Measurements from ENCODE around the gene NUBPL.
"Not testable (repeated sequence)": the region's sequence is repeated elsewhere in the genome, so short reads cannot be mapped to it uniquely, and the experiment has no call there.

NUBPL gene

DNA sequence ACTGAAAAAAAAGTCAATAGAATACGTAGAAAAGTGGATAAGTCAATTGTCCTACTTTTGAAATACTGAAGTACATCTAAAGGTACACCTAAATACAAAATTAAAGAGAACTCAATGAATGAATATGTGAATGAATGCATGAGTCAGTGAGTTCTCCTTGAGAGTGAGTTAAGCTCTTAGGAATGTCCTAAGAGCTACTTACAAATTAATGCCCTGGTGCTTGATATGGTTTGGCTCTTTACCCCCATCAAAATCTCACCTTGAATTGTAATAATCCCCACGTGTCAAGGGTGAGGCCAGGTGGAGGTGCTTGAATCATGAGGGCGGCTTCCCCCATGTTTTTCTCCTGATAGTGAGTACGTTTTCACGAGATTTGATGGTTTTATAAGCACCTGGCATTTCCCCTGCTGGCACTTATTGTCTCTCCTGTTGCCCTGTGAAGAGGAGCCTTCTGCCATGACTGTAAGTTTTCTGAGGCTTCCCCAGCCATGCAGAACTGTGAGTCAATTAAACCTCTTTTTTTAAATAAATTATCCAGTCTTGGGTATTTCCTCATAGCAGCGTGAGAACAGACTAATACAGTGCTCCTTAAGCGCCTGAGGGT, 323.7 kb downstream of the NUBPL start:
- no peak for DNase-seq

DNA sequence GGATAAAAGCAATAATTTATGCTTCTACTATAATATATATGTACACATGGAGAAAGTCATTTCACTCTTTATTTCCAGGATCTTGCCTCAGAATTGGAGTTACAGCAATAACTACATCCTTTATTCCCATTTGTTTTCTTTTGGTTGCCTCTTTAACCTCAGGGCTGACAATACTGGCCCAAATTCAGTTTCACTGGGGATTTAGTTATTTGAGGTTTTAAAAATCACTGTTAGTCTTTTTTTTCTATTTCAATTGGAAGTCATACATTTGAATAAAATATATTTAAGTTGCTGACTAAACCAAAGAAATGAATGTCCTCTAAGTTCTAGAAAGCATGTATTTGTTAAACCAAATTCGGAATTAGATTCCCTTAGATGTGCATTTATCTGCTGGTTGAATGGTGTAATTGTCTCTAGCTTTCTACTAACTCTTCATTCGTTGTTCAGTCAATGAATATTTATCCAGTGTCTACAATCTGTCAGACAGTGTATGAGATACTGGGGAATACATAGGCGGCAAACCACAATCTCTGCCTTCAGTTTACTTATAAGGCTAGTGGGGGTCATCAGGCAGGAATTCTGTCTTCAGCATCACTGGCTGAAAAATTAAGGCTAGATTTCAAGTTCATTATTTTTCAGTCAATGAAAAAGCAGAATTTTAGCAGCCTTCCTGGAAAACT, 325.1 kb downstream of the NUBPL start:
- no peak for DNase-seq

DNA sequence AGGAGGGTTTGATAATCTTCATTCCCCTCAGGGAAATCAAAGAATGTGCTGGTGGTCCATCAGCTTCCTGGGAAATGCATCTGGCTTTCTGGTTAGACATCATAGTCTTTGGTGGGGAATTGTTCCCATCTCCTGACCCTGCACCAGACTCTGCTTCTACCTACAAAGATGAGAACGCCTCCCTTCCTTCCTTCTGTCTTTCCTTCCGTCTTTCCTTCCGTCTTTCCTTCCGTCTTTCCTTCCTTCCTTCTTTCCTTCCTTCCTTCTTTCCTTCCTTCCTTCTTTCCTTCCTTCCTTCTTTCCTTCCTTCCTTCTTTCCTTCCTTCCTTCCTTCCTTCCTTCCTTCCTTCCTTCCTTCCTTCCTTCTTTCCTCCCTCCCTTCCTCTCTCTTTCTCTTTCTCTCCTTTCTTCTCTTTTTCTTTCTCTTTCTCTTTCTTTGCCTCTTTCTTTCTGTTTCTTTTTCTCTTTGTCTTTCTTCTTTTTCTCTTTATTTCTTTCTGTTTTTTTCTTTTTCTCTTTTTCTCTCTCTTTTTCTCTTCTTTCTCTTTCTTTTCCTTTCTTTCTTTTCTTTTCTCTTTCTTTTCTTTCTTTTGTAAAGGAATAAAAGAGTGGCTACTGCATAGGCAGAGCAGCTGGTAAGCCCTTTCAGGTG, 326.9 kb downstream of the NUBPL start:
- no peak for DNase-seq

DNA sequence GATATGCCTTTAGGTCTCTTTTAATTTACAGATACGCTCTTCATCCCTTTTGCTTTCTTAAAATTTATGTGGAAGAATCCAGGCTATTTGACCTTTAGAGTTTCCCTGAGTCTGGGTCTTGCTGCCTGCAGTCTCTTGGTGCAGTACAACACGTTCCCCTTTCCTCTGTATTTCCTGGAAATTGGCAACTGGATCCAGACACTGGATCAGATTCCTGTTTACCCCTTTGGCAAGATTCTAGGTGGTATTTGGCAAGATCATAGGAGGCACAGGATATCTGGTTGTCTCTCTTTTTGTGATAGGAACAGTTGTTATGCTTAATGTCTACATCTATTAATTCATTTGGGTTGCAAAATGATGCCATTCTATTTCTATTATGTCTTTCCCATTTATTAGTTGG, 328.1 kb downstream of the NUBPL start:
- no peak for DNase-seq

DNA sequence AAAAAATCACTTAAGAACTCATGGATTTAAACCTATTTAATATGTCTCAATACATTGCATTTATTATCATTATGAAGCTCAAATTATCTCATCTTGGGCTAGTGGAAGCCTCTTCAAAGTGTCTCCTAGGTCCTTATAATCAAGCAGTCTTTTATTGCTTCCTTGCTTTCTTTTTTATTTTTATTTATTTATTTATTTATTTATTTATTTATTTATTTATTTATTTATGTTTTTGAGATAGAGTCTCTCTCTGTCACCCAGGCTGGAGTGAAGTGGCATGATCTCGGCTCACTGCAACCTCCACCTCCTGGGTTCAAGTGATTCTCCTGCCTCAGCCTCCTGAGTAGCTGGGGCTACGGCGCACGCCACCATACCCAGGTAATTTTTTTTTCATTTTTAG, 329.0 kb downstream of the NUBPL start:
- not testable (repeated sequence) for DNase-seq

DNA sequence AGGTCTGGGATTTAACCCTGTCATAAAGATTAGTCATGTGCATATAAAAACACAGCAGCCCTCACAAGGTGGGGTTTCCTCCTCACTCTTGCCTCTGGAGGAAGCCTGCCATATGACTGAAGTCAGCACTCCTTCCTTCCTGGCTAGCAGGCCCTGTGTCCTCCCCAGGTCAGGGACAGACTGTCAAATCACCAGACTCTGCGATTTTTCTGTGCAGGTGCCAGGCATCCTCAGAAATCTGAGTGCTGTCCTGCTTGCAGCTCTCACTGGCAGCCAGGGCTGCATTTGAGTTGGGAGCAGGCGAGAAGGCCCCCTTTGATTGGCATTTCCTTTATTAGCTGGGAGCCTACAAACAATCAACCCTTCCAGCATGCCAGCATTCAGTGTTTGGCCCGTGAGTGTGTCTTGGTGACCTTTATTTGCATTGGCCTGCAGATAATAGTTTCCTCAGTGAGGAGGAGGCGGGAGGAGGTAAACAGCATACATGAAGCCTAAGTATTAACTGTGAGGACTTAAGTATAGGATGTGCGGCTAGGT, 332.1 kb downstream of the NUBPL start:
- DNase-seq: no peak

DNA sequence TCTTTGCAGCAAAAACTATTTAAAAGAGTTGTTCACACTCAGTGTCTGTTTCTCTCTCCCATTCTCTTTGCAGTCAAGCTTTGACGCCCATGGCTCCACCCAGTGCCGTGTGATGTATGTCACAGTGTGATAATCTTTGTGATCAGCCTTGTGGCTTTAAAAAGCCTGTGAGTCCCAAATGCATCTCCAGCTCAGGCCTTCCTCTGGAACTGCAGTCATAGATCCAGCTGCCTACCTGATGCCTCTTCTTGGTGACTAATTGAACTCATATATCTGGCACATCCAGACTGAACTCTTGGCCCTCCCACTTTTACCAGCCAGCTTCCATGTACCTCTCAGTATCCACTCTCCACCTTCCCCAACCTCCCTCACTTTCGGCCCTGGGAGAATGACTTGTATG, 333.1 kb downstream of the NUBPL start:
- no peak for DNase-seq

DNA sequence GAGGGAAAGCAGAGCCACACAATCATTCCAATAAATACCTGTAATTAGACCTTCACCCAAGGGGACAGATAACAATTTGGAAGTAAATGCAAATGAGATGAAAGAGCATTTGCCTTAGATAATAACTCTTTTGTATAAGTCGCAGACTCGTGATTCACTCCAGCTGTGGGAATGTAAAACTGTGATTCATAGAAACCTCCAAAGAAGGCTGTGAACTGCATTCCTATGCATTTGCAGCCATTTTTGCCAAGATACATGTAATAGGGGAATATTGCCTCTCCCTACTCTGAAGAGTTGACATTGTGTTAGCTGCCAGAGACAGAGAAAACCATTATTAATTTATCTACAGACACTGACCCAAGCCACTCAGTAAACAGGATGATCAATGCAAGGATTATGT, 334.0 kb downstream of the NUBPL start:
- DNase-seq: no peak

DNA sequence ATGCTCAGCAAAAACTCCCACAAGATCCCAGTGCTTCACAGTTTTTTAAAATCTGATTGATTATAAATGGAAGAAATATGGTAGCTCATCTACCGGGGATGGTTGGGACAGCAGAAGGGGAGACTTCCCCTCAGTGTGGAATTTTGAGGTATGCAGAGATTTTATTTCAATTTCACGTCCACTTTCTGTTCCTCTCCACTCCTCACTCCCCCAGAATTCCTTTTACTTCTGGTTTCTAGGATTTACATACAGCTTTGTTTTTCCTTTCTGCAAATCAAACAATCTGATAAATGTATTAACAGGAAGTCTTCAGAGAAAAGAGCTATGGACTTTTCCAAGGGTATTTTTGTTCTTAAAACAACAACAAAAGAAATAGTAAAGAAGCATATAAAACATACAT, 334.4 kb downstream of the NUBPL start:
- no peak for DNase-seq

DNA sequence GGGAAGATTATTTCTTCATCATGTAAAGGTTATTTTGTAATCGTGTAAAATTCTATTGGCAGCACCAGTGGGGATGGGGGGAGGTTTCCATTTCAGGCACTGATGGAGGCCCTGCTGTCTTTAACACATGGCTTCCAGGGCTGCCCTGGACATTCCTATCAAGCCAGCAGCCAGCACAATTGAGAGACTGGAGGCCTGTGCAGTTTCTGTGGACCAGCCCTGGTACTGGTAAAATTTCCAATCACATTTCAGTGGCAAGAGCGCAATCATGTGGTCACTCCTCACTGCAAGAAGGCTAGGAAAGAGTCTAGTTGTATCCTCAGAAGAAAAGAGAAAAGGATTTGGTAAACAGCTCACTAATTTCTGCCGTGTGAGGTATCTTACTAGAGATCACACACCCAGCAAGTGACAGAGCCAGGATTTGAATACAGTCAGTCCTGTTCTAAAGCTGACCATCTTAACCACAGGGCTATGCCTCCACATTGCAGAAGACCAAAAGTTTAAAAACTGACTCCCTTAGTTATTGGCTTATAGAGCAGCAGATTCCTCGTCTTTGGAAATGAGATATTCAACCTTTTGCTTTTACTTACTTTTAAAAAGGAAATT, 336.5 kb downstream of the NUBPL start:
- DNase-seq: no peak

DNA sequence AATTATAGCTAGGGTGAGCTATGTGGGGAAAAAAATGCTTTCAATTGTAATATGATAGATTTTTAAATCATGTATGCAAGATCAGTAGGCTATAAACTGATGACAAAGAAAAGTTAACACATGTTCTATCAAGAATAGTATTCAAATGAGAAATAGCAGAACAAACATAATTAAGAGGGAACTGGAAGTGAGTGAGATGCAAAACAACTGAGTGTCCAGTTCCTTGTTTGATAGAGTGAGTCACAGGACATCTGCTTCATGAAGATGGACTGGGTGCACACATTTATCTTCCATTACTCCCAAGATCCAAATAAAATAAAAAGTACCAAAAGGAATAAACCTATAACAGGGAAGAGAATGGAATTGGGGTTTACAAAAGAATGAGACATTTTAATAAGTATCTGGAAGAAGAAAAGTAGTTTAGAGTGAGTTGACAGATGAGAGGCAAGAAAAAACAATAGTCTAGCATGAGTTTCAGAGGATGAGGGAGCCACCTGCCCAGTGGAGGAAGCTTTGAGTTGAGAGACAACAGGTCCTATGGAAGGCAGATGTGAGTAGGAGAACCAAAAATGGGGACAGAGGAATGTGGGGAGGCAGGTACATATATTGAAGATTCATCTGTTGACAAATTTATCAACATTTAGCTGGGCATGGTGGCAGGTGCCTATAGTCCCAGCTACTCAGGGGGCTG, 337.8 kb downstream of the NUBPL start:
- no peak for DNase-seq

DNA sequence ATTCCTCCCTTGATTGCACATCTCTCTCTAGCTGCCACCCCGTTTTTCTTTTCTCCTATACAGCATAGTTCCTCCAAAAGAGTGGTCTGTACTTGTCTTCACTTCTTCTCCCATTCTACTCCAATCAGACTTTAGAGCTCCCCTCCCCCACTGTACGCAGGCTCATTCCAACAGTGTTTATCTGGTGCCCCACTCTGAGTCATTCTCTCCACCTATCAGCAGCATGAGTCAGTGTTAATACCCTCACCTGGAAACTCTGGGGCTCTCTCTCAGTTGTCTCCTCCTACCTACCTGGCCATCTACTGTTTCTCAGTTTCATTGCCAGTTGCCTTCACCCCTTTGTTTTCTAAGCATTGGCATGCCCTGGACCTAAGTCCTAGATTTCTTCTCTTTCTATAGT, 340.8 kb downstream of the NUBPL start:
- no peak for DNase-seq

DNA sequence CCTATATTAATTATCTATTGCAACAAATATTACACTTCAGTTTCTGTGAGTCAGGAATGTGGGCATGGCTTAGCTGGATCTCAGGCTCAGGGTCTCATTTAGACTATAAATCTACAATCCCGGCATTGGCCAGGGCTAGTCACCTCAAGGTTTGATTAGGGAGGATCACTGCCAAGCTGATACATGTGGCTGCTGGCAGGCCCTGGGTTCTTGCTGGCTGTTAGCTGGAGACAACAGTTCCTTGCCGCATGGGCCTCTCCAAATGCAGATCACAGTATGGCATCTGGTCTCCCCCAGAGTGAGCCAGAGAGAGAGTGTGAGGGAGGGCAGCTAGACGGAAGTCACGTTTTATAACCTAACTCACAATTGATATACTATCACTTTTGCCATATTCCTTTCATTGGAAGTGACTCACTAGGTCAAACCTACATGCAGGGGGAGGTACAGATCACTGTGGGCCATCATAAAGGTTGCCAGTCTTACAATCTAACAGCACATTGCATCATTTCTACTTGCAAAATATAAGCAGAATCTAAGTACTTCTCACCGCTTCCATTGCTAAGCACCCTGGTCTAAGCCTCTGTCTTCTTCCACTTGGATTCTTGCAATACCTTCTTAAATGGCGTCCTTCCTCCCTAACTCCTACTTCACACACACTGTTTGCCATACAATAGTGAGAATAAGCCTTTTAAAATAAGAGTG, 341.9 kb downstream of the NUBPL start:
- DNase-seq: no peak

DNA sequence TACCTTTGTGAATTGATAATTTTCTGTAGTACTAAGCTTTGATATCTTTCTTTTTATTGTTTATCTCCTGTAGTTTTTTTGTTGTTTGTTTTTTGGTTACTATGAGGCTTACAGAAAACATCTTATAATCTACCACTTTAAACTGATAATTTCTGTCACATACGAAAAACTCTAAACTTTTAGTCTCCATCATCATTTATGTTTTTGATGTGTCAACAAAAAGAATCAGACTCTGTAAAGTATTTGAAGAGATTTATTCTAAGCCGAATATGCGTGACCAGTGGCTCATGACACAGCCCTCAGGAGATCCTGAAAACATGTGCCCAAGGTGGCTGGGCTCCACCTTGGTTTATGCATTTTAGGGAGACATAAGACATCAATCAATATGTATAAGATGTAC, 348.8 kb downstream of the NUBPL start:
- no peak for DNase-seq
